DND-41 (cell line): ENCODE measurements around the gene ARF4.
A peak's percentile ranks its signal among the peaks of the same experiment; 100 is the strongest.
"Not testable (repeated sequence)": the region's sequence is repeated elsewhere in the genome, so short reads cannot be mapped to it uniquely, and the experiment has no call there.

Experiments
- ATAC-seq: fragments of 200-7000 bp; cut with Tn5 transposase; 3 replicates; pipeline ENCODE4 v1.9.1; 2021; ENCODE audit warnings: low read depth; ENCODE audit not compliant: insufficient read depth
- DNase-seq: peaks from one replicate; pipeline ENCODE4 v3.0.0-alpha.2; 2020
- H2AFZ ChIP-seq: 2 replicates; pipeline ENCODE4 v1.6.0; 2012; ENCODE audit warnings: low read depth, low read length
- H3K27ac ChIP-seq: 2 replicates; pipeline ENCODE4 v1.5.1; 2012; ENCODE audit warnings: low read length, inconsistent platforms
- H3K27me3 ChIP-seq: fragments of 200-600 bp; sonication (generic); 2 replicates; pipeline ENCODE4 v1.6.0; 2012; ENCODE audit warnings: low read length, mild to moderate bottlenecking, inconsistent platforms; ENCODE audit not compliant: insufficient read depth, poor library complexity
- H3K36me3 ChIP-seq: 2 replicates; pipeline ENCODE4 v1.5.1; 2012; ENCODE audit warnings: low read length, inconsistent platforms; ENCODE audit not compliant: insufficient read depth
- H3K4me1 ChIP-seq: 2 replicates; pipeline ENCODE4 v1.5.1; 2012; ENCODE audit warnings: mild to moderate bottlenecking, low read length; ENCODE audit not compliant: insufficient read depth
- H3K4me2 ChIP-seq: 2 replicates; pipeline ENCODE4 v1.6.0; 2012; ENCODE audit warnings: mild to moderate bottlenecking, moderate library complexity, low read length, inconsistent platforms; ENCODE audit not compliant: insufficient read depth
- H3K4me3 ChIP-seq, 2 experiments: fragments of 200-600 bp in 1 of 2; shearing (Covaris generic) in 1 of 2; 2 replicates each; pipeline ENCODE4 v1.5.1; 2012 to 2016; ENCODE audit warnings: inconsistent platforms in 2 of 2, low read length in 2 of 2, mild to moderate bottlenecking in 2 of 2, low read depth in 1 of 2, moderate library complexity in 1 of 2
- H3K79me2 ChIP-seq: 2 replicates; pipeline ENCODE4 v1.6.0; 2012; ENCODE audit warnings: low read length, inconsistent platforms; ENCODE audit not compliant: insufficient read depth
- H3K9ac ChIP-seq: 2 replicates; pipeline ENCODE4 v1.6.0; 2012; ENCODE audit warnings: low read depth, mild to moderate bottlenecking, inconsistent platforms, low read length, moderate library complexity
- H3K9me3 ChIP-seq: 2 replicates; pipeline ENCODE4 v1.5.1; 2012; ENCODE audit warnings: low read length, moderate library complexity, mild to moderate bottlenecking, inconsistent platforms; ENCODE audit not compliant: insufficient read depth, severe bottlenecking
- H4K20me1 ChIP-seq: 2 replicates; pipeline ENCODE4 v1.6.0; 2012; ENCODE audit warnings: low read length; ENCODE audit not compliant: insufficient read depth
- CTCF ChIP-seq: IDR thresholded peaks from 2 replicates; pipeline ENCODE4 v1.5.1; 2012; ENCODE audit warnings: borderline replicate concordance, low read length, moderate library complexity, mild to moderate bottlenecking; ENCODE audit not compliant: poor library complexity, severe bottlenecking; ENCODE audit errors: extremely low read depth
- EZH2 ChIP-seq: IDR thresholded peaks from 3 replicates; pipeline ENCODE4 v1.6.1; 2012; ENCODE audit warnings: borderline replicate concordance, low read depth, mild to moderate bottlenecking, moderate library complexity, low read length, inconsistent platforms; ENCODE audit not compliant: severe bottlenecking

The ARF4 gene

GRCh38 chr3:57622362-57622761 is 25.2 kb upstream of the ARF4 start:
- H3K4me2 ChIP-seq, result no peak overlapping the region
- H3K36me3 ChIP-seq, result peaks cover 44% of the 10 kb centered on the region
- ATAC-seq (no peak), DNase-seq (no peak)
- no peak overlapping the region for H3K4me3 ChIP-seq
- H4K20me1 ChIP-seq, result no peaks in the 10 kb centered on the region
- H3K27me3 ChIP-seq, result no peaks in the 10 kb centered on the region
- H2AFZ ChIP-seq, result no peak overlapping the region
- TF ChIP-seq EZH2 (no peak), CTCF (no peak)
- H3K27ac ChIP-seq, result no peak overlapping the region
- no peaks in the 10 kb centered on the region for H3K79me2 ChIP-seq
- H3K9ac ChIP-seq, result no peak overlapping the region
- H3K4me1 ChIP-seq, result no peaks in the 10 kb centered on the region
- H3K9me3 ChIP-seq, result no peaks in the 10 kb centered on the region

- Histone ChIP-seq H4K20me1 (no peaks in the 10 kb centered on the region), H3K36me3 (peaks cover 11% of the 10 kb centered on the region; the same call in 1 of the 2 replicates), H3K4me2 (no peak overlapping the region), H3K4me1 (no peaks in the 10 kb centered on the region), H3K9ac (no peak overlapping the region), H3K79me2 (no peaks in the 10 kb centered on the region), H2AFZ (no peak overlapping the region), H3K27ac (no peak overlapping the region), H3K27me3 (no peaks in the 10 kb centered on the region), H3K4me3 (no peak overlapping the region), H3K9me3 (no peaks in the 10 kb centered on the region)
- TF ChIP-seq CTCF (no peak), EZH2 (no peak)
- ATAC-seq, result no peak
- no peak for DNase-seq
Measured at GRCh38 chr3:57617739-57618138, 20.6 kb upstream of the ARF4 start.

- no peak overlapping the region for H3K27ac ChIP-seq
- no peaks in the 10 kb centered on the region for H3K27me3 ChIP-seq
- no peak overlapping the region for H2AFZ ChIP-seq
- no peaks in the 10 kb centered on the region for H3K9me3 ChIP-seq
- ATAC-seq (no peak), DNase-seq (no peak)
- TF ChIP-seq EZH2 (no peak), CTCF (no peak)
- H3K9ac ChIP-seq, result no peak overlapping the region
- no peak overlapping the region for H3K4me2 ChIP-seq
- H4K20me1 ChIP-seq, result no peaks in the 10 kb centered on the region
- H3K36me3 ChIP-seq, result peaks cover 2% of the 10 kb centered on the region; the same call in 1 of the 2 replicates
- peaks cover 7% of the 10 kb centered on the region for H3K4me1 ChIP-seq
- H3K79me2 ChIP-seq, result no peaks in the 10 kb centered on the region
- H3K4me3 ChIP-seq, result no peak overlapping the region
Measured at GRCh38 chr3:57616233-57616632, 19.1 kb upstream of the ARF4 start.

GRCh38 chr3:57611870-57612269 is 14.7 kb upstream of the ARF4 start:
- H3K27ac ChIP-seq, result peak overlapping the region; percentile 64
- H3K4me2 ChIP-seq, H3K27me3 ChIP-seq, H2AFZ ChIP-seq, H3K36me3 ChIP-seq, H3K4me1 ChIP-seq, ATAC-seq, DNase-seq, H3K9me3 ChIP-seq, H3K4me3 ChIP-seq, H4K20me1 ChIP-seq, H3K79me2 ChIP-seq, H3K9ac ChIP-seq: not testable (repeated sequence)
